SK-N-SH (cell line): Measurements from ENCODE around the gene IPPK. TPM values are rescaled to one million over a fixed set of nuclear protein-coding genes. Genes with fewer than 3 reads are reported as not detected.

Source experiments
- CTCF ChIA-PET: fragments of 300-600, 350-600 bp; formaldehyde crosslinking; extraction: SDS; loops from one replicate; lab custom pipeline; 2021; lab: Yijun Ruan, JAX
- POLR2A ChIA-PET: fragments of 350-600 bp; sonication (Branson Sonifier 250); formaldehyde crosslinking; extraction: SDS; loops from one replicate; lab custom pipeline; 2020; ENCODE audit warnings: antibody characterized with exemption, inconsistent platforms; lab: Yijun Ruan, JAX
- DNase-seq: peaks from one replicate; pipeline ENCODE4 v3.0.0; 2012
- H2AFZ ChIP-seq: fragments of 200-600 bp; sonication (generic); 2 replicates; pipeline ENCODE4 v1.8.1; 2016; ENCODE audit warnings: antibody characterized with exemption, mild to moderate bottlenecking, low read depth
- H3F3A ChIP-seq: fragments of 200-600 bp; sonication (generic); replicated peaks from 2 replicates; pipeline ENCODE3; 2016; ENCODE audit warnings: antibody characterized with exemption, mild to moderate bottlenecking; ENCODE audit not compliant: insufficient read depth
- H3K27ac ChIP-seq, 2 experiments: fragments of 200-500 bp in 1 of 2; fragments of 200-600 bp in 1 of 2; sonication (Bioruptor generic) in 1 of 2; sonication (generic), shearing (Covaris generic) in 1 of 2; 2 replicates each; pipeline versions ENCODE4 v1.5.1 to v1.6.1; 2014 to 2016; ENCODE audit warnings: low read depth in 2 of 2, inconsistent platforms in 1 of 2, low read length in 1 of 2, mild to moderate bottlenecking in 1 of 2, mixed read lengths in 1 of 2
- H3K27me3 ChIP-seq: fragments of 200-600 bp; sonication (generic), shearing (Covaris generic); 2 replicates; pipeline ENCODE4 v1.6.1; 2016; ENCODE audit warnings: mixed run types; ENCODE audit not compliant: insufficient read depth
- H3K36me3 ChIP-seq, 2 experiments: fragments of 200-500 bp in 1 of 2; fragments of 200-600 bp in 1 of 2; sonication (Bioruptor generic) in 1 of 2; sonication (generic) in 1 of 2; replicated peaks in 1 of 2; 2 replicates each; pipeline versions ENCODE3 to v1.5.1; 2014 to 2016; ENCODE audit warnings: low read length in 1 of 2, mild to moderate bottlenecking in 1 of 2; ENCODE audit not compliant: insufficient read depth in 2 of 2, control insufficient read depth in 1 of 2
- H3K4me1 ChIP-seq, 2 experiments: fragments of 200-500 bp in 1 of 2; fragments of 200-600 bp in 1 of 2; sonication (Bioruptor generic) in 1 of 2; sonication (generic), shearing (Covaris generic) in 1 of 2; 2 replicates each; pipeline versions ENCODE4 v1.5.1 to v1.6.1; 2014 to 2016; ENCODE audit warnings: low read depth in 1 of 2, low read length in 1 of 2, mixed run types in 1 of 2; ENCODE audit not compliant: insufficient read depth in 2 of 2, control insufficient read depth in 1 of 2
- H3K4me2 ChIP-seq: fragments of 200-600 bp; sonication (generic), shearing (Covaris generic); 2 replicates; pipeline ENCODE4 v1.6.1; 2017; ENCODE audit warnings: mixed run types
- H3K4me3 ChIP-seq, 2 experiments: fragments of 200-500 bp in 1 of 2; fragments of 200-600 bp in 1 of 2; sonication (Bioruptor generic) in 1 of 2; sonication (generic), shearing (Covaris generic) in 1 of 2; 2 replicates each; pipeline versions ENCODE4 v1.5.1 to v1.8.1; 2014 to 2016; ENCODE audit warnings: low read depth in 2 of 2, inconsistent platforms in 1 of 2, low read length in 1 of 2, mild to moderate bottlenecking in 1 of 2, mixed read lengths in 1 of 2, moderate library complexity in 1 of 2
- H3K79me2 ChIP-seq: fragments of 200-600 bp; sonication (generic); 2 replicates; pipeline ENCODE4 v1.8.1; 2017; ENCODE audit warnings: mild to moderate bottlenecking; ENCODE audit not compliant: insufficient read depth
- H3K9ac ChIP-seq: fragments of 200-600 bp; sonication (generic); 2 replicates; pipeline ENCODE4 v1.6.1; 2017; ENCODE audit warnings: mixed run types
- H3K9me2 ChIP-seq: fragments of 200-600 bp; sonication (generic); 2 replicates; pipeline ENCODE4 v1.6.1; 2017; ENCODE audit warnings: mixed run types
- H3K9me3 ChIP-seq: fragments of 200-600 bp; sonication (generic); 2 replicates; pipeline ENCODE4 v1.6.1; 2017; ENCODE audit warnings: mixed run types, mild to moderate bottlenecking, moderate library complexity
- H4K20me1 ChIP-seq: fragments of 200-600 bp; sonication (generic); 2 replicates; pipeline ENCODE4 v1.6.1; 2017; ENCODE audit warnings: mild to moderate bottlenecking, mixed run types; ENCODE audit not compliant: insufficient read depth
- CHD2 ChIP-seq: fragments of 150-350 bp; IDR thresholded peaks from 2 replicates; pipeline ENCODE4 v1.6.1; 2018; ENCODE audit warnings: low read length; ENCODE audit not compliant: partially characterized antibody
- CTCF ChIP-seq: fragments of 200-600 bp; sonication (generic); IDR thresholded peaks from 2 replicates; pipeline ENCODE4 v1.6.1; 2017; ENCODE audit warnings: antibody characterized with exemption, mild to moderate bottlenecking, moderate library complexity
- FOXJ3 ChIP-seq: sonication (generic); formaldehyde crosslinking; IDR thresholded peaks from 2 replicates; pipeline ENCODE4 v1.5.1; 2020; ENCODE audit warnings: mild to moderate bottlenecking, missing genetic modification reagents
- FOXM1 ChIP-seq: IDR thresholded peaks from 2 replicates; pipeline ENCODE4 v1.4.0; 2012; ENCODE audit warnings: low read depth, mild to moderate bottlenecking
- GABPA ChIP-seq: IDR thresholded peaks from 2 replicates; pipeline ENCODE4 v1.4.0; 2012; ENCODE audit warnings: low read depth, mild to moderate bottlenecking
- JUND ChIP-seq: IDR thresholded peaks from 2 replicates; pipeline ENCODE4 v1.4.0; 2012
- MXI1 ChIP-seq: IDR thresholded peaks from 2 replicates; pipeline ENCODE4 v1.6.1; 2012; ENCODE audit warnings: mild to moderate bottlenecking, low read depth, low read length, improper control_type of control experiment
- PBX3 ChIP-seq: IDR thresholded peaks from 2 replicates; pipeline ENCODE4; 2012
- RAD21 ChIP-seq: IDR thresholded peaks from 2 replicates; pipeline ENCODE4 v1.6.1; 2012; ENCODE audit warnings: mild to moderate bottlenecking, low read length
- RFX5 ChIP-seq: IDR thresholded peaks from 2 replicates; pipeline ENCODE4 v1.6.1; 2012; ENCODE audit warnings: mild to moderate bottlenecking, improper control_type of control experiment, low read length
- RXRA ChIP-seq: IDR thresholded peaks from 2 replicates; pipeline ENCODE4 v1.4.0; 2012; ENCODE audit warnings: low read depth, mild to moderate bottlenecking, borderline replicate concordance
- SIN3A ChIP-seq: IDR thresholded peaks from 2 replicates; pipeline ENCODE4 v1.6.1; 2012; ENCODE audit warnings: low read depth, mild to moderate bottlenecking, low read length, moderate library complexity, borderline replicate concordance
- SMC3 ChIP-seq: IDR thresholded peaks from 2 replicates; pipeline ENCODE4 v1.6.1; 2012; ENCODE audit warnings: low read depth, low read length, improper control_type of control experiment
- USF1 ChIP-seq: IDR thresholded peaks from 2 replicates; pipeline ENCODE4 v1.4.0; 2012; ENCODE audit warnings: low read depth, borderline replicate concordance
- USF2 ChIP-seq: fragments of 150-350 bp; IDR thresholded peaks from 2 replicates; pipeline ENCODE4 v1.6.1; 2017; ENCODE audit warnings: antibody characterized with exemption, low read length, low read depth, borderline replicate concordance
- YY1 ChIP-seq: IDR thresholded peaks from 2 replicates; pipeline ENCODE4 v1.4.0; 2012; ENCODE audit warnings: low read depth, mild to moderate bottlenecking
- WGBS: methylation state at CpG from one replicate; pipeline ENCODE4 v1.1.6; 2017; ENCODE audit warnings: low lambda C conversion rate; 5-methylcytosine and 5-hydroxymethylcytosine counted together
- polyA plus RNA-seq, 3 experiments: library from polyadenylated mRNA; depleted of rRNA; stranded (reverse); fragments of >200 nt; gene quantifications; 2 replicates each; pipeline ENCODE4 v1.2.3, GENCODE V29; 2012

IPPK gene
- polyA plus RNA-seq, 1 of the 3 experiments (the other 2 are of a cell fraction): 16.5 TPM

GRCh38 chr9:92706218-92706940, 36.4 kb upstream of the IPPK start:
- Histone ChIP-seq H3K36me3 (peaks cover 3 to 20% of the 10 kb centered on the region in 2 experiments), H3K27me3 (no peaks in the 10 kb centered on the region), H4K20me1 (no peaks in the 10 kb centered on the region), H3K4me3 (no peak overlapping the region), H2AFZ (no peak overlapping the region), H3K9ac (no peak overlapping the region), H3K9me2 (no peaks in the 10 kb centered on the region), H3K79me2 (no peaks in the 10 kb centered on the region; the same call in 1 of the 2 replicates), H3K27ac (no peak overlapping the region), H3F3A (no peaks in the 10 kb centered on the region), H3K9me3 (no peaks in the 10 kb centered on the region), H3K4me2 (no peak overlapping the region), H3K4me1 (no peaks in the 10 kb centered on the region)
- TF ChIP-seq USF2 (no peak), RFX5 (no peak), RXRA (no peak), MXI1 (no peak), SMC3 (no peak), JUND (no peak), CTCF (peak; percentile 40; the same call in 1 of the 2 replicates), USF1 (no peak), FOXJ3 (CRISPR knock-in tag) (no peak), PBX3 (no peak), FOXM1 (no peak), SIN3A (no peak), YY1 (no peak), GABPA (no peak), CHD2 (no peak), RAD21 (peak; percentile 31)
- ChIA-PET POLR2A (no interaction called here), CTCF (interaction anchor here (0.8 to 2.3 kb wide), 4 partner anchors 10 to 197 kb away, joined by 3 to 7 read pairs (median 4); no protein-coding TSS in a partner anchor)
- 89% methylated on average over 2 of the region's 3 CpGs for WGBS
- DNase-seq: no peak
